B cell (primary cell): ENCODE data around the gene DNTTIP2. TPM values are rescaled to one million over a fixed set of nuclear protein-coding genes. Genes with fewer than 3 reads are reported as not detected.

Source experiments
- ATAC-seq: fragments of 200-7000 bp; cut with Tn5 transposase; one replicate; pipeline ENCODE4 v1.10.0; 2021; ENCODE audit warnings: low read depth, mild to moderate bottlenecking, moderate number of reproducible peaks, moderate library complexity
- CTCF ChIA-PET: fragments of 350-600 bp; sonication (Branson Sonifier 250); formaldehyde crosslinking; loops from one replicate; lab custom pipeline; 2021; ENCODE audit warnings: antibody characterized with exemption, inconsistent platforms; lab: Charles Lee
- POLR2A ChIA-PET: fragments of 350-600 bp; sonication (Branson Sonifier 250); formaldehyde crosslinking; loops from one replicate; lab custom pipeline; 2021; ENCODE audit warnings: antibody characterized with exemption; lab: Charles Lee
- DNase-seq: peaks from one replicate; pipeline ENCODE4 v3.0.0; 2013
- H2AFZ ChIP-seq: 2 replicates; pipeline ENCODE4 v1.6.1; 2012; ENCODE audit warnings: mild to moderate bottlenecking, low read depth, low read length; ENCODE audit not compliant: insufficient read depth, poor library complexity, severe bottlenecking
- H3K27ac ChIP-seq, 2 donors: 1 replicate in 1 of 2; 2 replicates in 1 of 2; pipeline ENCODE4 v1.5.1; 2012 to 2013; ENCODE audit warnings: low read length in 2 of 2, mild to moderate bottlenecking in 2 of 2, moderate library complexity in 1 of 2
- H3K27me3 ChIP-seq, 4 experiments: fragments of 200-600 bp in 1 of 4; sonication (generic) in 1 of 4; replicated peaks in 1 of 4; 1 replicate in 2 of 4; 2 replicates in 2 of 4; pipeline versions ENCODE4 v1.6.1 to v1.7.0; 2013 to 2016; ENCODE audit warnings: low read length in 3 of 4, mild to moderate bottlenecking in 2 of 4, mixed read lengths in 1 of 4, moderate library complexity in 1 of 4; ENCODE audit not compliant: insufficient read depth in 4 of 4, control insufficient read depth in 3 of 4; ENCODE audit errors: control extremely low read depth in 1 of 4
- H3K36me3 ChIP-seq, 2 experiments: replicated peaks in 1 of 2; 1 replicate in 1 of 2; 2 replicates in 1 of 2; pipeline versions ENCODE4 v1.6.1 to v1.7.1; 2013; ENCODE audit warnings: low read length in 1 of 2; ENCODE audit not compliant: insufficient read depth in 2 of 2, control insufficient read depth in 1 of 2; ENCODE audit errors: control extremely low read depth in 1 of 2, extremely low read depth in 1 of 2
- H3K4me1 ChIP-seq, 2 donors: fragments of 200-600 bp in 1 of 2; sonication (generic) in 1 of 2; 1 replicate in 1 of 2; 2 replicates in 1 of 2; pipeline versions ENCODE4 v1.5.1 to v1.6.1; 2013 to 2017; ENCODE audit warnings: low read length in 2 of 2; ENCODE audit not compliant: control insufficient read depth in 2 of 2, insufficient read depth in 2 of 2
- H3K4me2 ChIP-seq: replicated peaks from 2 replicates; pipeline ENCODE3; 2012; ENCODE audit warnings: mild to moderate bottlenecking, low read depth, low read length; ENCODE audit not compliant: poor library complexity, severe bottlenecking
- H3K4me3 ChIP-seq, 5 experiments: fragments of 200-600 bp in 1 of 5; sonication (generic) in 1 of 5; 1 replicate in 3 of 5; 2 replicates in 2 of 5; pipeline versions ENCODE4 v1.5.1 to v1.7.0; 2011 to 2016; ENCODE audit warnings: low read length in 4 of 5, mild to moderate bottlenecking in 4 of 5, low read depth in 2 of 5, control low read depth in 1 of 5, moderate library complexity in 1 of 5; ENCODE audit not compliant: insufficient read depth in 1 of 5; ENCODE audit errors: control extremely low read depth in 1 of 5, extremely low read depth in 1 of 5
- H3K79me2 ChIP-seq: fragments of 200-600 bp; sonication (generic); one replicate; pipeline ENCODE4 v1.6.0; 2016; ENCODE audit warnings: low read length; ENCODE audit not compliant: control insufficient read depth, insufficient read depth
- H3K9ac ChIP-seq: fragments of 200-600 bp; sonication (generic); 2 replicates; pipeline ENCODE4 v1.6.1; 2017; ENCODE audit warnings: mild to moderate bottlenecking, low read length, moderate library complexity
- H3K9me3 ChIP-seq, 3 donors: one replicate each; pipeline versions ENCODE4 v1.6.1 to v1.7.1; 2013; ENCODE audit warnings: low read length in 2 of 3; ENCODE audit not compliant: control insufficient read depth in 2 of 3, insufficient read depth in 1 of 3; ENCODE audit errors: control extremely low read depth in 1 of 3
- H4K20me1 ChIP-seq: 2 replicates; pipeline ENCODE4 v1.6.0; 2012; ENCODE audit warnings: mild to moderate bottlenecking, low read length; ENCODE audit not compliant: insufficient read depth, control insufficient read depth, poor library complexity, severe bottlenecking
- H3K27ac Mint-ChIP-seq: one replicate; pipeline ENCODE4 v1.8.0; 2021; ENCODE audit warnings: mixed read lengths
- H3K27me3 Mint-ChIP-seq: one replicate; pipeline ENCODE4 v1.8.0; 2021; ENCODE audit warnings: mixed read lengths
- H3K4me1 Mint-ChIP-seq: one replicate; pipeline ENCODE4 v1.8.0; 2021; ENCODE audit warnings: mixed read lengths
- H3K4me3 Mint-ChIP-seq: one replicate; pipeline ENCODE4 v1.8.0; 2021; ENCODE audit warnings: mixed read lengths
- H3K9me3 Mint-ChIP-seq: one replicate; pipeline ENCODE4 v1.8.0; 2022; ENCODE audit warnings: mixed read lengths; ENCODE audit not compliant: insufficient read depth
- EZH2 ChIP-seq: IDR thresholded peaks from 2 replicates; pipeline ENCODE4 v1.6.1; 2012; ENCODE audit warnings: borderline replicate concordance, low read depth, mild to moderate bottlenecking, moderate library complexity, low read length; ENCODE audit not compliant: insufficient read depth, poor library complexity, severe bottlenecking
- WGBS: methylation state at CpG from one replicate; pipeline ENCODE4 v1.1.5; 2013; ENCODE audit warnings: missing lambda C conversion rate; ENCODE audit not compliant: insufficient coverage; 5-methylcytosine and 5-hydroxymethylcytosine counted together
- intact Hi-C: fragments of 100-400 bp; cut with micrococcal nuclease; formaldehyde crosslinking; loops from one replicate; pipeline ENCODE4 v1.10.0; 2022
- polyA plus RNA-seq: library from polyadenylated mRNA; depleted of rRNA; stranded (reverse); fragments of >200 nt; gene quantifications from 2 replicates; pipeline ENCODE4 v1.2.3, GENCODE V29; 2012
- total RNA-seq, 2 donors: library from RNA; stranded (reverse); fragments of 120-200 nt in 1 of 2; gene quantifications; 1 replicate in 1 of 2; 2 replicates in 1 of 2; pipeline versions ENCODE4 v1.2.3 to v1.2.4, GENCODE V29; 2013 to 2022
- TF ChIP-seq, protein P1 (sequence below): fragments of 200-600 bp; IDR thresholded peaks from one replicate; pipeline ENCODE4 v1.8.0; 2022; ENCODE audit warnings: antibody characterized with exemption, mild to moderate bottlenecking

The DNTTIP2 gene
- total and polyA plus RNA-seq, 2 donors (not counting 1 experiment from before 2014, with no cell fraction given), result 13.6 to 62.1 TPM

DNA sequence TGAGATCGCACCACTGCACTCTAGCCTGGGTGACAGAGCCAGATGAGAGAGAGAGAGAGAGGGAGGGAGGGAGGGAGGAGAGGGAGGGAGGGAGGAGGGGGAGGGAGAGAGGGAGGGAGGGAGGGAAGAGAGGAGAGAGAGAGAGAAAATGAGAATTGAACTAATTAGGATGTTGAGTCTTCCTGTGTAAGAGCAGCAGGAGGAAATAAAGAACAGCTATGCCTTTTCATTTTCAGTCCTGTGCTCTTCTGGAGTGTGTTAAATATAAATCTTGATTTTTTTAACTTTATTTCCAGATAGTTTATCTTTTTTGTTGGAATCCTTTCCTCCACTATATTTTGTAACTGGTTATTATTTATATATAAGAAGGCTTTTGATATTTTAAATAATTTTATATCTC lies 27.1 kb downstream of the DNTTIP2 start:
- H3K27ac ChIP-seq, result no peak overlapping the region
- peaks cover 0 to 5% (median 3%) of the 10 kb centered on the region in 4 experiments for H3K27me3 ChIP-seq
- peaks cover 18% of the 10 kb centered on the region for H3K27me3 Mint-ChIP-seq
- no peaks in the 10 kb centered on the region for H3K9me3 Mint-ChIP-seq
- no peaks in the 10 kb centered on the region for H3K36me3 ChIP-seq
- no peaks in the 10 kb centered on the region for H3K79me2 ChIP-seq
- peaks cover 11% of the 10 kb centered on the region for H3K4me1 Mint-ChIP-seq
- ChIA-PET POLR2A (no interaction called here), CTCF (interaction anchor here (1.4 to 12.1 kb wide), 3 partner anchors 58 to 547 kb away, joined by 6 to 229 read pairs (median 9); no protein-coding TSS in a partner anchor)
- H3K4me3 ChIP-seq, result no peak overlapping the region
- ATAC-seq (no peak), DNase-seq (no peak)
- H2AFZ ChIP-seq, result no peak overlapping the region
- H3K4me1 ChIP-seq, result peaks cover 0 to 12% of the 10 kb centered on the region in 2 donors
- H4K20me1 ChIP-seq, result no peaks in the 10 kb centered on the region
- no peak overlapping the region for H3K4me2 ChIP-seq
- H3K27ac Mint-ChIP-seq, result no peak overlapping the region
- H3K4me3 Mint-ChIP-seq, result no peak overlapping the region
- intact Hi-C loops, result no loop called here
- no CpG with 5 or more reads among the region's 1 CpG for WGBS
- peaks cover 0 to 7% (median 0%) of the 10 kb centered on the region in 3 donors for H3K9me3 ChIP-seq
- no peak for TF ChIP-seq EZH2
- TF ChIP-seq, protein P1, sequence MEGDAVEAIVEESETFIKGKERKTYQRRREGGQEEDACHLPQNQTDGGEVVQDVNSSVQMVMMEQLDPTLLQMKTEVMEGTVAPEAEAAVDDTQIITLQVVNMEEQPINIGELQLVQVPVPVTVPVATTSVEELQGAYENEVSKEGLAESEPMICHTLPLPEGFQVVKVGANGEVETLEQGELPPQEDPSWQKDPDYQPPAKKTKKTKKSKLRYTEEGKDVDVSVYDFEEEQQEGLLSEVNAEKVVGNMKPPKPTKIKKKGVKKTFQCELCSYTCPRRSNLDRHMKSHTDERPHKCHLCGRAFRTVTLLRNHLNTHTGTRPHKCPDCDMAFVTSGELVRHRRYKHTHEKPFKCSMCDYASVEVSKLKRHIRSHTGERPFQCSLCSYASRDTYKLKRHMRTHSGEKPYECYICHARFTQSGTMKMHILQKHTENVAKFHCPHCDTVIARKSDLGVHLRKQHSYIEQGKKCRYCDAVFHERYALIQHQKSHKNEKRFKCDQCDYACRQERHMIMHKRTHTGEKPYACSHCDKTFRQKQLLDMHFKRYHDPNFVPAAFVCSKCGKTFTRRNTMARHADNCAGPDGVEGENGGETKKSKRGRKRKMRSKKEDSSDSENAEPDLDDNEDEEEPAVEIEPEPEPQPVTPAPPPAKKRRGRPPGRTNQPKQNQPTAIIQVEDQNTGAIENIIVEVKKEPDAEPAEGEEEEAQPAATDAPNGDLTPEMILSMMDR, result no peak
- H3K9ac ChIP-seq, result no peak overlapping the region

DNA sequence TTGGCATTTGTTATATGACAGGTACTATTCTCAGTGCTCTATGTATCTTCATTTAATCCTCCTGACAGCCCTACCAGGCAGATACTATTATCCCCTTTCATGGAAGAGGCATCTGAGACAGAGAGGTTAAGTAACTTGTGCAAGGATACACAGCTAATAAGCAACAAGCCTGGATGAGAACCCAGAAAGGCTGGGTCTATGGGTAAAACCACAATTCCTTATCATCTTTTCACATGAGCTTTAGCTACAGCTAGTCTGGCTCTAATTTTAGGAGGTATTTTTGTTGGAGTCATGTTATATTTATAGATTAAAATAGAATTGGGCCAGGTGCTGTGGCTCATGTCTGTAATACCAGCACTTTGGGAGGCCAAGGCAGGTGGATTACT lies 27.7 kb downstream of the DNTTIP2 start:
- Histone ChIP-seq H4K20me1 (no peaks in the 10 kb centered on the region), H3K36me3 (no peaks in the 10 kb centered on the region), H3K9me3 (peaks cover 0 to 7% (median 0%) of the 10 kb centered on the region in 3 donors), H2AFZ (no peak overlapping the region), H3K27me3 (peaks cover 0 to 5% (median 3%) of the 10 kb centered on the region in 4 experiments), H3K27ac (no peak overlapping the region), H3K4me2 (no peak overlapping the region), H3K4me3 (no peak overlapping the region), H3K79me2 (no peaks in the 10 kb centered on the region), H3K4me1 (peaks cover 0 to 12% of the 10 kb centered on the region in 2 donors), H3K9ac (no peak overlapping the region)
- no peak overlapping the region for H3K4me3 Mint-ChIP-seq
- H3K27me3 Mint-ChIP-seq, result peaks cover 18% of the 10 kb centered on the region
- H3K27ac Mint-ChIP-seq, result no peak overlapping the region
- ATAC-seq (no peak), DNase-seq (no peak)
- POLR2A ChIA-PET, result no interaction called here
- peaks cover 11% of the 10 kb centered on the region for H3K4me1 Mint-ChIP-seq
- intact Hi-C loops, result no loop called here
- TF ChIP-seq, protein P1, result no peak
- no peak for TF ChIP-seq EZH2
- no peaks in the 10 kb centered on the region for H3K9me3 Mint-ChIP-seq
- CTCF ChIA-PET, result interaction anchor here (0.6 to 12.1 kb wide), 6 partner anchors 37 to 547 kb away, joined by 3 to 229 read pairs (median 4); no protein-coding TSS in a partner anchor
